ENCODE results near the gene PTPRN2.

- TF ChIP-seq CTCF (conservative IDR thresholded peaks at IDR 0.05 in 1 of 2, IDR thresholded peaks at IDR 0.05 in 1 of 2; ENCODE audit: low read depth in 1 of 2, low read length in 2 of 2): no peak
- TF ChIP-seq EZH2 (IDR thresholded peaks at IDR 0.05; ENCODE audit: low read length, missing control alignments): no peak
Measured at GRCh38 chr7:157603005-157603404, 984.6 kb downstream of the PTPRN2 start.

All from fibroblast of lung (primary cell).